AG09309 (cell line): ENCODE results near the gene NDC80.
"Not testable (repeated sequence)": the region's sequence is repeated elsewhere in the genome, so short reads cannot be mapped to it uniquely, and the experiment has no call there.

Source experiments
- DNase-seq: peaks from one replicate; pipeline ENCODE4 v3.0.0-alpha.2; 2010; ENCODE audit warnings: low read depth
- H3K4me3 ChIP-seq: 2 replicates; pipeline ENCODE4 v1.5.1; 2011; ENCODE audit warnings: mild to moderate bottlenecking, low read depth, low read length, moderate library complexity; ENCODE audit not compliant: control insufficient read depth
- TF ChIP-seq, protein P1 (sequence below): IDR thresholded peaks from 2 replicates; pipeline ENCODE4 v1.5.1; 2011; ENCODE audit warnings: mild to moderate bottlenecking, low read depth, low read length, inconsistent platforms; ENCODE audit not compliant: insufficient read depth, control insufficient read depth; ENCODE audit errors: missing control alignments

NDC80 gene

DNA sequence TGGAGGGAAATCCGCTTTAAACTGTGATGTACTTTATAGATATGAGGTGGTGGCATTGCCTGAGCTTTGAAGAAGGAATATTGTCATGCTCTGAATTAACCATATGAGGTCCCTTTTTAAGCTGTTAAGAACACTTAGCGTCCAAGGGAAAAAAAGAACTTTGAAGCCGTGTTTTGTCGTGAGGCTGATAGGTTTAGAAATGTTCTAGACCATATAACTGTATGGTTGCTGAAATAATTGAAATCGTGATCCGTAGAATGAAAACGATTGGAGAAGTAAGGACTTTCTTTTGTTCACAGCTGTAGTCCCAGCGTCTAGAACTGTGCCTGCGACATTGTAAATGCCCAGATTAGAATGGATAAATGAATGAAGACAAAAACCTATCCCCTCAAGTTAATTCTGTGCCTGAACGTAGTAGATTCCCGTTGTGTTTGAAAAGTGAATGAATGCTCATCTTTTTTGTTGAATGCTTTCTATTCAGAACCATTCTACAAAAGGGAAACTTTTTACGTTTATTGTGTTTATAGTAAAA, 85.7 kb downstream of the NDC80 start:
- H3K4me3 ChIP-seq, result peak overlapping the region; percentile 85
- TF ChIP-seq, protein P1, sequence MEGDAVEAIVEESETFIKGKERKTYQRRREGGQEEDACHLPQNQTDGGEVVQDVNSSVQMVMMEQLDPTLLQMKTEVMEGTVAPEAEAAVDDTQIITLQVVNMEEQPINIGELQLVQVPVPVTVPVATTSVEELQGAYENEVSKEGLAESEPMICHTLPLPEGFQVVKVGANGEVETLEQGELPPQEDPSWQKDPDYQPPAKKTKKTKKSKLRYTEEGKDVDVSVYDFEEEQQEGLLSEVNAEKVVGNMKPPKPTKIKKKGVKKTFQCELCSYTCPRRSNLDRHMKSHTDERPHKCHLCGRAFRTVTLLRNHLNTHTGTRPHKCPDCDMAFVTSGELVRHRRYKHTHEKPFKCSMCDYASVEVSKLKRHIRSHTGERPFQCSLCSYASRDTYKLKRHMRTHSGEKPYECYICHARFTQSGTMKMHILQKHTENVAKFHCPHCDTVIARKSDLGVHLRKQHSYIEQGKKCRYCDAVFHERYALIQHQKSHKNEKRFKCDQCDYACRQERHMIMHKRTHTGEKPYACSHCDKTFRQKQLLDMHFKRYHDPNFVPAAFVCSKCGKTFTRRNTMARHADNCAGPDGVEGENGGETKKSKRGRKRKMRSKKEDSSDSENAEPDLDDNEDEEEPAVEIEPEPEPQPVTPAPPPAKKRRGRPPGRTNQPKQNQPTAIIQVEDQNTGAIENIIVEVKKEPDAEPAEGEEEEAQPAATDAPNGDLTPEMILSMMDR, result no peak
- DNase-seq, result no peak

DNA sequence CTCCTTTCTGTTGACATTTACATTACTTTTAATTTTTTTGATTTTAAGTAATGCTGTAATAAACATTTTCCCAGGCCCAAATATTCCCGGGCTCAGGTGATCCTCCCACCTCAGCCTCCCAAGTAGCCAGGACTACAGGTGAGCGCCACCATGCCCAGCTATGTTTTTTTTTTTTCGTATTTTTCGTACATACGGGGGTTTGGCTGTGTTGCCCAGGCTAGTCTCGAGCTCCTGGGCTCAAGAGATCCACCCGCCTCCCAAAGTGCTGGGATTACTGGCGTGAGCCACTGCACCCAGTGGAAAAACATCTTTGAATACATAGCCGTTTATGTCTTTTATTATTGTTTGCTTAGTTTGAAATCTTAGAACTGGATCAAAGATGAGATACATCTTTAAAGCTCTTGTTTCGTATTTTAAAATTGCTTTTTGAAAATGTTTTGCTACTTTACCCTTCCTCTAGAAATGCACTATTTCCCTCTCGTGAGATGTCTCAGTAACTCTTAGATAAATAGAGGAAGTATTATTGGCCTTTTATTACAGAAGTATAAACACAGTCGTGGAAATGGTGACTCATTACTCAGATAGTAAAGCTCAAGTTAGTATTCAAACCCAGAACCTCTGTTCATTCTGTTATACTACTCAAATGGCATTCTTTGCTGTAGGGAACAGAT, 86.6 kb downstream of the NDC80 start:
- peak; percentile 52 for DNase-seq
- TF ChIP-seq, protein P1, result no peak
- peak overlapping the region; percentile 20 for H3K4me3 ChIP-seq

DNA sequence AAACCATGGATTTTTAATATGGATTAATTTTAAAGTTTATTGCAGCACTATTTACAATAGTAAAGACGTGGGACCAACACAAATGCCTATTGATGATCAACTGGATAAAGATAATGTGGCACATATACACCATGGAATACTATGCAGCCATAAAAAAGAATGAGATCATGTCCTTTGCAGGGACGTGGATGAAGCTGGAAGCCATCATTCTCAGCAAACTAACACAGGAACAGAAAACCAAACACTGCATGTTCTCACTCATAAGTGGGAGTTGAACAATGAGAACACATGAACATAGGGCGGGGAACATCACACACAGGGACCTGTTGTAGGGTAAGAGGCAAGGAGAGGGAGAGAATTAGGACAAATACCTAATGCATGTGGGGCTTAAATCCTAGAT, 89.5 kb downstream of the NDC80 start:
- H3K4me3 ChIP-seq, DNase-seq: not testable (repeated sequence)

DNA sequence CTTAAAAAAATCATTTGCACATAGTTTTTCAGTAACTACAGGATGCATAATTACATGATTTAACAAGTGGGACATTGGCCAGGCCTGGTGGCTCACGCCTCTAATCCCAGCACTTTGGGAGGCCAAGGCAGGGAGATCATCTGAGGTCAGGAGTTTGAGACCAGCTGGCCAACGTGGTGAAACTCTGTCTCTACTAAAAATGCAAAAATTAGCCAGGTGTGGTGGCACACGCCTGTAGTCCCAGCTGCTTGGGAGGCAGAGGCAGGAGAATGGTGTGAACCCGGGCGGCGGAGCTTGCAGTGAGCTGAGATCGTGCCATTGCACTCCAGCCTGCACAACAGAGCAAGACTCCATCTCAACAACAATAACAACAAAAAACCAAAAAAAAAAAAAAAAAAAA, 90.9 kb downstream of the NDC80 start:
- not testable (repeated sequence) for H3K4me3 ChIP-seq

DNA sequence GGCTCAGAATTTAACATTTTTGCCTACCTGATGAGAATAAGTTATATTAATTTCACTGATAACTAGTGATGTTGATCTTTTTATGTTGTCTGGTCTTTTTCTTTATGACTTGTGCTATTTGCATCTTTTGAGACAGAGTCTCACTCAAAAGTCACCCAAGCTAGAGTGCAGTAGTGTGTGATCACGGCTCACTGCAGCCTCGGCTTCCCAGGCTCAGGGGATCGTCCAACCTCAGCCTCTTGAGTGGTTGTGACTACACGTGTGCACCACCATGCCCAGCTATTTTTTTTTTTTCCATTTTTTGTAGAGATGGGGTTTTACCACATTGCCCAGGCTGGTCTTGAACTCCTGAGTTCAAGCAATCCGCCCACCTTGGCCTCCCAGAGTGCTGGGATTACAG, 91.6 kb downstream of the NDC80 start:
- no peak overlapping the region for H3K4me3 ChIP-seq
- no peak for DNase-seq
- TF ChIP-seq, protein P1, result no peak

More for the DNA sequence above, 90.9 kb downstream of the NDC80 start:
- not testable (repeated sequence) for DNase-seq
